Stimulated activated CD4-positive, alpha-beta T cell treated with anti-CD3 and anti-CD28 coated beads, Interleukin-4, amount 100 ng/mL, for 1 hour (primary cell): ENCODE measurements around the gene TCEANC2.
"Not testable (repeated sequence)": the region's sequence is repeated elsewhere in the genome, so short reads cannot be mapped to it uniquely, and the experiment has no call there.

ENCODE experiments used
- DNase-seq: peaks from one replicate; pipeline ENCODE4 v3.0.0-alpha.2; 2020

Gene TCEANC2

GRCh38 chr1:54052934-54053744, at the start of gene TCEANC2, which contains the start of gene TMEM59:
TSS of gene TCEANC2 (plus strand) at chr1:54053608. CDS start at chr1:54054423, 815 bp downstream.
TSS of gene TMEM59 (minus strand) at chr1:54053204. CDS start at chr1:54053188, 16 bp downstream.
- peak; percentile 95 for DNase-seq

DNA sequence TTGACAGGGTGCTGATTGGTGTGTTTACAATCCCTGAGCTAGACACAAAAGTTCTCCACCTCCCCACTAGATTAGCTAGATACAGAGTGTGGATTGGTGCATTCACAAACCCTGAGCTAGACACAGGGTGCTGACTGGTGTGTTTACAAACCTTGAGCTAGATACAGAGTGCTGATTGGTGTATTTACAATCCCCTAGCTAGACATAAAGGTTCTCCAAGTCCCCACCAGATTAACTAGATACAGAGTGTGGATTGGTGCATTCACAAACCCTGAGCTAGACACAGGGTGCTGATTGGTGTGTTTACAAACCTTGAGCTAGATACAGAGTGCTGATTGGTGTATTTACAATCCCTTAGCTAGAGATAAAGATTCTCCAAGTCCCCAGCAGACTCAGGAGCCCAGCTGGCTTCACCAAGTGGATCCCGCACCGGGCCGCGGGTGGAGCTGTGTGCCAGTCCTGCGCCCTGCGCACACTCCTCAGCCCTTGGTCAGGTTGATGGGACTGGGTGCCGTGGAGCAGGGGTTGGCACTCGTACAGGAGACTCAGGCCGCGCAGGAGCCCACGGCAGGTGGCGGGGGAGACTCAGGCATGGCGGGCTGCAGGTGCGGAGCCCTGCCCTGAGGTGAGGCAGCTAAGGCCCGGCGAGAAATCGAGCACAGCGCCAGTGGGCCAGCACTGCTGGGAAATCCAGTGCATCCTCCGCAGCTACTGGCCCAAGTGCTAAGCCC, 49.5 kb upstream of the TCEANC2 start:
- not testable (repeated sequence) for DNase-seq

- no peak for DNase-seq
Observed at GRCh38 chr1:54004481-54005049, 48.8 kb upstream of the TCEANC2 start.

GRCh38 chr1:54006508-54006907, 46.9 kb upstream of the TCEANC2 start:
- DNase-seq = no peak

DNA sequence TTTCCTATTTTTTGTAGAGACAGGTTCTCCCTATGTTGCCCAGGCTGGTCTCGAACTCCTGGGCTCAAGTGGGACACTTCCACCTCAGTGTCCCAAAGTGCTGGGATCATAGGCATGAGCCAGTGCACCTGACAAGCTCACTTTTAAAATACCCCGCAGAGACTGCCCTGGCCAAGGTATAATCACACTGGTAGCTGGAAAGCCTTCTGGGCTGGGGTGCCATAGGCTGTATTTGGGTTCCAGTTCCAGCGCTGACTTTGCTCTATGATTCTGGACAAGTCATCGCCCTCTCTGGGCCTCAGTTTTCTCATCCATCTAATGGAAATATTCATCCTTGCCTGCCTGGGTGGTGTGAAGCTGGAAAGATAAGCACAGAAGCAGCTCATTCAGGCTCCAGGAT, 45.8 kb upstream of the TCEANC2 start:
- no peak for DNase-seq

GRCh38 chr1:54008876-54009275, 44.5 kb upstream of the TCEANC2 start:
- no peak for DNase-seq

- DNase-seq = no peak
Observed at GRCh38 chr1:54009406-54009805, 44.0 kb upstream of the TCEANC2 start.

DNA sequence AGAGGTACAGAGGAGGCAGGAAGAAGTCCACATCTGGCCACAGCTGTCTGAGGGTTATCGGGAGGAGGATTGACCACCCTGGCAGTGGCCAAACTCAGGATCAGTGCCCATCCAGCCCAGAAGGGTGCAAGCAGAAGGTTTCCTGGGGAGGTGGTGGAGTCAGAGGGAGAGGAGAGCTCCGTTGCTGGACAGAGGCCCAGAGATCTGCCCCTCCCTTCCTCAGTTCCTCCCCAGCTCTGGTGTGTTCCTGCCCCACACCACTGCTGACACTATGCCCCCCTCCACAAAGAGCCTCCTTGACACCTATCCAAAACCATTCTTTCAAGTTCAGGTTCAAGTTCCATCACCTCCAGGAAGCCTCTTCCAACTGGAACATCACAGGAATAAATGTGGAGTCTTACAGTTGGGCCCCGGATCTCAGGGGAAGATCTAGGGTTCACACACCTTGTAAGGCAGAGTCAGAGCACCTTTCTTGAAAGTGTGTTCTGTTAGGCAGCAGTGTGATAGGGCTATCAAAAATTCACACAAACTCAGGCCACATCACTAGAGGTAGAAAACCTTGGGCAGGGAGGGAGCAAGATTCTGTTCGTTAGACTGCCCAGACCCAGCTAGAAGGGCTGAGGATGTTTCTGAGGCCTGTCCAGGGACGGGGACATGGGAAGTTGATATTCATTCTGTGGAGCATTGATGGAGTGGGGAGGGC, 42.8 kb upstream of the TCEANC2 start:
- DNase-seq = no peak

DNA sequence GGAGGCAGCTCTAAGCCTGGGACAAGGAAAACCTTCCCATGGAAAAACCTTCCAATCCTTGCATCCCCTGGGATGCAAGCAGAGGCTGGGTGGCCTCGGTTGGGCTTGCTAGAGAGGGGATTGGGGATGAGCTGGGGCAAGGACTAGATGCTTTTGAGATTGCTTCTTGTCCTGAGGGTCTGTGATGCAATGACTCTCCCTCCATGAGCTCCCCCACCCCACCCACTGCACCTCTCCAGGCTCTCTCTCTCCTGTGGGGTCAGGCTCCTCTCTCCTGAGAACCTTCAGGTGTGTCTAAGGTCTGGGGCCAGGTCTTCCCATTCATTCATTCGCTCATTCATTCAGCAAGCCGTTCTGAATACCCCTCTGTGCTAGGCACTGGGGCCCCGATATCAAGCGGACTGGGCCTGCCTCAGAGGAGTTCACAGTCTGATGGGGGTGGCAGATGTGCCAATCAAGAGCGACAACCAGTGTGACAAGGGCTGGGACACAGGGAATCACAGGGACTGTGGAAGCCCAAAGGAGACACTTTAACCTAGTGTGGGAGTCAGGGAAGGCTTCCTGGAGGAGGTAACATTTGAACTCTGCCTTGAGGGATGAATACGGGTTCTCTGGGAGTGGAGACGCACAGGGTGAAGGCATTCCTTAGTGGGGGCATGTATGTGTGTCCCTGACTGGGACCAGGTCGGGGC, 41.9 kb upstream of the TCEANC2 start:
- no peak for DNase-seq

DNA sequence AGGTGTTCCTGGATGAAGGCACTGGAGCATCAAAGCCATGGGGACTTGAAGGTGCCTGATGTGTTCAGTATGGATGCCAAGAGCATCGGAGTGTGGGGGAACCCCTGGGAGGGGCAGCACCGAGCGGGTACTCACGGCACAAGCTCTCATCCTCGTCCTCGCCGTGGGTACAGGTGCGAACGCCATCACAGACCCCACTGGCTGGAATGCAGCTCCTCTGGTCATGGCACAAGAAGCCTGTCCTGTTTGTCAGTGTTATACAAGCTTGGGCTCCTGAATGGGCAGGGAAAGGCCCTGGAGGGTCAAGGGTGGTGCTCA, 41.4 kb upstream of the TCEANC2 start:
- no peak for DNase-seq

- no peak for DNase-seq
Observed at GRCh38 chr1:54012863-54013262, 40.5 kb upstream of the TCEANC2 start.

GRCh38 chr1:54013393-54014008, 39.9 kb upstream of the TCEANC2 start:
- no peak for DNase-seq

DNA sequence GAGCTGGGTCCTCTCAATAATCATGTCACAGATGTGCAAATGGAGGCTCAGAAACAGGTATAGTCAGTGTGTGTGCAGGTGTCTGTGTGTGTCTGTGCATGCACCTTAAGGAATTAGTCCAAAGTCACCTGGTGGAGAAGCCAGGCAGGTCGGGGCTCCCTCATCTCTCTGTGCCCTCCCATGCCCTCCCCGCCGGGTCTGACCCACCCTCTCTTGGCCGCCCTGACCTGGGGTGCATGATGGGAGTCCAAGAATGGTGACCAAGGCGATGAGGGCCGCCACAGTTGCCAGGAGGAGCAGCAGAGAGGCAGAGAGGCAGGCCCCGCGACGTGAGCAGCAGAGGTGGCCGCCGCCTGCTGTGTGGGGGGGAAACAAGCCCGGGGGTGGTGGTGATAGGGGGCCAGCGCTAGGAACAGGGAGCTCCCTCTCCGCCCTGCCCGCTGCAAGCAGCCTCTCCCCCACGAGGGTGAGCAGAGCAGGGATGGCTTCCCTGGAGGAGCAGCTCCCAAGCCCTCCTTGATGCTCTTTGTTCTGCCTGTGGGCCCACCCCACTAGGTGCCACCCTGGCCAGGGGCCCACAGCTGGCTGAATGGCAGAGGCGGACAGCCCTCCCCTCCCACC, 39.3 kb upstream of the TCEANC2 start:
- no peak for DNase-seq

DNA sequence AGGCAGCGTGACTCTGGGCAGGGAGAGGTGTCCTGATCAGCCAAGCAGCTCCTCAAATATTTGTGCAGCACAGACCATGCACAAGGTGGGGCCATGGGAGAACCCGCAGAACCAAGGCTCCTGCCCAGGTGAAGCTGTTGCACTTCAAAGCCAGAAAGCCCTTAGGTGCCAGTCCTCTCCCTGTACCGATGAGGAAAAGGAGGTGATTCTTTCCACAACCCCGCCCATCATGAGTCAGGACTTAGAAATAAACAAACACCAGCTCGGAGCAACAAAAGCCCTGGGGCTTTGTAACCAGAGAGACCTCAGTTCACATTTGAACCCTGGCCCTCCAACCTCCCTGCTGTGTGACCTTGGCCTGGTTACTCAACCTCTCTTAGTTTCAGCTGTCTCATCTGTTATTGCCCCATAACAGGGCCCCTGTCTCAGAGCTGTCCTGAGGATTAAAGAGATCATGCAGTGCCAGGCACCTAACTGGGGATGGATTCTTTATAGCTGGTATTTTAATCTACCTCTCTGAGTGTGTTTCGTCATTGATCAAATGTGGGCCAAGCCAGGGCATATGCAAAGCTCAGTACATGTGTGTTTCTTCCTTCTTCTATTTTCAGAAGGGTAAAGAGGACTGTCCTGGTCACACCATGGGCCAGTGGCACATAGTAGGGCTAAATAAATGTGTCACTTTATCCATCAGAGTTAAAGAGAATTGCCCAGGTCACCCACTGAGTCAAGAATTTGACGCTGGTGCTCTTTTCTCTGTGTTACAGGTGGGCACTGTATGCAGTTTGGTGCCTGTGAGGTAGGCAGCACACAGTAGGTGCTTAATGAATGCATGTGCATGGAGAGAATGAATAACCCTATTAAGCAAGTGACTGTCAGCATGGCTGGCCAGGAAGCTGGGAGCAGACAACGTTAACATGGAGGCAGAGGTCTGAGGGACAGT, 36.8 kb upstream of the TCEANC2 start:
- DNase-seq = no peak

GRCh38 chr1:54017979-54018378, 35.4 kb upstream of the TCEANC2 start, which contains the start of gene LDLRAD1:
TSS of gene LDLRAD1 (minus strand) at chr1:54018186. CDS start at chr1:54018112, 74 bp downstream.
- no peak for DNase-seq

DNA sequence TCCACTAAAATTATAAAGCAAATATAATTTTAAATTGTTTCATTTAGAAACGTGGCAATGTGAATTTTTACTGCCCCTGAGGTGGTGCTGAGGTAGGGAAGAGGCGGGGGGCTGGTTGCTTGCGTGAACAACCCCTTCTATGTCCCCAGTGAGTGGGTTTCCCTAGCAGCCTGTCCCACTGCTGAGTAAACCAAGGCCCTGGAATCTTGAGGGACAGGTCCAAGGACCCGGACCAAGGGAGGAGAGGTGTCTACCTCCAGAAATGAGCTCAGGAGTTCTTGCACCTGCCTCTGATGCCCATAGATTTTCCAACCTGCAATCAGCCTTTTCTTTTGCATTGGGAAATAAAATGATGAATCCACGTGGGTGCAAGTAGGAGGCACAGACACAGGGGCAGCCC, 34.8 kb upstream of the TCEANC2 start:
- DNase-seq = no peak

- DNase-seq = not testable (repeated sequence)
Observed at GRCh38 chr1:54019562-54020176, 33.7 kb upstream of the TCEANC2 start.

- no peak for DNase-seq
Observed at GRCh38 chr1:54024358-54024757, 29.1 kb upstream of the TCEANC2 start.

- not testable (repeated sequence) for DNase-seq
Observed at GRCh38 chr1:54024811-54025210, 28.6 kb upstream of the TCEANC2 start.

- no peak for DNase-seq
Observed at GRCh38 chr1:54027848-54028247, 25.6 kb upstream of the TCEANC2 start.
